ENCODE measurements around the gene MND1. TPM values are rescaled to one million over a fixed set of nuclear protein-coding genes. Genes with fewer than 3 reads are reported as not detected.

MND1 gene
- total and polyA plus RNA-seq, 8 donors, result 2.3 to 19.2 (median 10.0) TPM

DNA sequence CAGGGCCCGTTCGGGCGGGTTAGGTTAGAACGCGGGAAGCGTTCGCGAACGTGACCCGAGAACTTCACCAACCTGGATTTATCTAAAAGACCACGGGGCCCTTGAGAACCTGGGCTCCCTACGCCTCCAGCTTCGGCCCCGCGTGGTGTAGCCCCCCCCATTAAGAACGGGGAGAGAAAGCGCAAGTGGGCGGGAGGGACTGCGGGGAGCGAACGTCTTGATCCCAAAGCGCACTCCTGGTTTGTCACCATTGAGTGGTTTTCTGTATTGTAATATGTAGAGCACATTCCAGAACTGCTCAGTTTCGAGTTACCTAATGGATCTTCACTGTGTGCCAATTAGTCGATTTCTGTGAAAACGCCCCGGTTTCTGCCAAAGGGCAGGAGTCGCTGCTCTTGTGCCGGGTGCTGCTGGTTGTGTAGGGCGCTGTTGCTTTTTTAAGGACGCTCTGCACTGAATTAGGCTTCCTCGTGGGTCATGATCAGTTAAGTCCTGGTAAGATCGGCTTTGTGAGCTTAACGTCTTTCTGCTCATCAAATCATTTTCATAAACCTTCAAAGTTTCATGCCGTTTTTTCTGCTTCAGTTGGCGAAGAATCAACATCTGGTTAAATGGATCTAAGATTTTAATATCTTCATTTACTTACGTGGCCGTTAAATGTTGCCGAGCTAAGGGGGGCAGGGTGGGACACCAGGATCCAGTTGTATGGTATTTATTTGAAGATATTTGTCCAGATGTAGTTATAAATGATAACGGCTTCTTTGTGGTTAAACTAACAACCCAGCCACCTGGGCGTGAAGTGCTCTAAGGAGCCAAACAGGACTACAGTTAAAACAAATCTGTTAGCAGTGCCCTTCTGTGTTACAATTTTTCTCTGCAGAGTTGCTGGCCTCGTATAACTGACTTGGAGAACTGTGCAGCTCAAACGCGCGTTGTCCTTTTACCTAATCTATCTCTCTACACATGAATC, 809 bp downstream of the MND1 start:
- Histone ChIP-seq H3K27me3 (no peaks in the 10 kb centered on the region), H3K27ac (no peak overlapping the region), H3K4me3 (peak overlapping the region; percentile 80 to 84), H3K36me3 (no peaks in the 10 kb centered on the region), H3K4me1 (peaks cover 4 to 28% of the 10 kb centered on the region in 2 donors), H3K9me3 (no peaks in the 10 kb centered on the region)
- TF ChIP-seq, protein P1, sequence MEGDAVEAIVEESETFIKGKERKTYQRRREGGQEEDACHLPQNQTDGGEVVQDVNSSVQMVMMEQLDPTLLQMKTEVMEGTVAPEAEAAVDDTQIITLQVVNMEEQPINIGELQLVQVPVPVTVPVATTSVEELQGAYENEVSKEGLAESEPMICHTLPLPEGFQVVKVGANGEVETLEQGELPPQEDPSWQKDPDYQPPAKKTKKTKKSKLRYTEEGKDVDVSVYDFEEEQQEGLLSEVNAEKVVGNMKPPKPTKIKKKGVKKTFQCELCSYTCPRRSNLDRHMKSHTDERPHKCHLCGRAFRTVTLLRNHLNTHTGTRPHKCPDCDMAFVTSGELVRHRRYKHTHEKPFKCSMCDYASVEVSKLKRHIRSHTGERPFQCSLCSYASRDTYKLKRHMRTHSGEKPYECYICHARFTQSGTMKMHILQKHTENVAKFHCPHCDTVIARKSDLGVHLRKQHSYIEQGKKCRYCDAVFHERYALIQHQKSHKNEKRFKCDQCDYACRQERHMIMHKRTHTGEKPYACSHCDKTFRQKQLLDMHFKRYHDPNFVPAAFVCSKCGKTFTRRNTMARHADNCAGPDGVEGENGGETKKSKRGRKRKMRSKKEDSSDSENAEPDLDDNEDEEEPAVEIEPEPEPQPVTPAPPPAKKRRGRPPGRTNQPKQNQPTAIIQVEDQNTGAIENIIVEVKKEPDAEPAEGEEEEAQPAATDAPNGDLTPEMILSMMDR (IDR thresholded peaks at IDR 0.05), result no peak
- DNase-seq (peak; percentile 38 to 73 (median 56)), ATAC-seq (peak; percentile 61)
- intact Hi-C loops (cut with DNase I), result loop anchor here in 1 of 2 donors (10.0 kb wide), 1 partner anchor 90 kb away; no protein-coding TSS in a partner anchor

DNA sequence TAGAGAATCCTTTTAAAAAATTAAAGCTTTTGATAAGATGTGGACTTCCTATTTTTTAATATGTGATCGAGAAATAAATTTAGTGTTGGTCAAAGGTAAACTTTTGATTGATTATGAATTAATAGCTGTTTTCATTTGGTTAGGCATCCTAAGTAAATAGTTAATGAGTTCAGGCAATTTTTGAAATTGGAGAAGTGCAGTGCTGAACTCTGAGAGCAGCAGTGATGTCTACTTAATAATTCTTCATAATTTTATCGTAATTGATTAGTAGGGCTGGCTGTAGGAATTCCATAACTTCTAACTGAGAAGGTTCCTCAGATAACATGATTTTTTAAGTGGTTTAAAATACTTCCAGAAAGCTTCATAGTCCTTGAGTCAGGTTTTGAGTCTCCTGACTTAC, 1.5 kb downstream of the MND1 start:
- Histone ChIP-seq H3K27me3 (no peaks in the 10 kb centered on the region), H3K36me3 (no peaks in the 10 kb centered on the region), H3K27ac (no peak overlapping the region), H3K4me3 (no peak overlapping the region), H3K9me3 (no peaks in the 10 kb centered on the region), H3K4me1 (peaks cover 4 to 28% of the 10 kb centered on the region in 2 donors)
- no peak for ATAC-seq
- no peak for DNase-seq
- intact Hi-C loops (cut with DNase I), result loop anchor here in 1 of 2 donors (10.0 kb wide), 1 partner anchor 89 kb away; no protein-coding TSS in a partner anchor
- TF ChIP-seq, protein P1 (IDR thresholded peaks at IDR 0.05), result no peak

DNA sequence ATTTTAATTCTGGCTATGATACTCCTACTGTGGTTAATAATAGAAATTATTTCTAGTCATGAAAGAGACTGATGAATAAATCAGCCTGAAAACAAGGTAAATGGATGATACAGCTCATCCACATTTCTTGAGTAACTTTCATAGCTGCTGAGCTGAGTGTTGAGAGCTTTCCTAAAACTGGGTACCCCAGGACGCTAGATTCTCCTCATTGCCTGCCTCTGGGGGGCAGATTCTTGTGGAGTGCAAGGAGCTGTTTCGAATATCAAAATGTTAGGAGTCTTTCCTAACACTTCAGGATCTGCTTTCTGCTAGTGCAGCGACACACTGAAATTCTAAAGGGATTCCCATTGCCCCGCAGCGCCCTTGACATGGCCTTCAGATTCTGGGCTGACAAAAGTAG, 2.1 kb downstream of the MND1 start:
- TF ChIP-seq, protein P1 (IDR thresholded peaks at IDR 0.05), result no peak
- no peaks in the 10 kb centered on the region for H3K36me3 ChIP-seq
- H3K27ac ChIP-seq, result no peak overlapping the region
- ATAC-seq, result no peak
- peaks cover 4 to 24% of the 10 kb centered on the region in 2 donors for H3K4me1 ChIP-seq
- no peaks in the 10 kb centered on the region for H3K9me3 ChIP-seq
- peak in 1 of 4 donors; percentile 11 for DNase-seq
- H3K4me3 ChIP-seq, result no peak overlapping the region
- intact Hi-C loops (cut with DNase I), result loop anchor here in 1 of 2 donors (10.0 kb wide), 1 partner anchor 88 kb away; no protein-coding TSS in a partner anchor
- H3K27me3 ChIP-seq, result no peaks in the 10 kb centered on the region

DNA sequence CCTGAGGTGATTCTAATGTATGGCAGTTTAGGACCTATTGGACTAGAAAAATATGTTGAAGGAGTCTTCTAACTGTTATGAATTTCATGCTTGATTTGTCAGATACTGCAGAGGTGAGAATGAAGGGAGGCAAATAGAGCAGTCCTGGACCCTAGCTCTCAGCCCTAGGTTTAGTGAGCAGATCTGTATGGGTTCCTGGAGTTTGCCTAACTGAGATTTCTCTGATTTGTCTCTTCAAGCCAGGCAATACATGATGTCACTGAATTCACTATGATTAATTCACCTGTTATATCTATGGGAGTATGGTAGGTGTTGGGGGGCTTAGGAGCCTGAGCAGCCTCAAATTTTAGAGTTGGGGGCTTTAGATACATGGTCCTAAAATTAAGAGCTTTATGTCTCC, 2.6 kb downstream of the MND1 start:
- no peaks in the 10 kb centered on the region for H3K27me3 ChIP-seq
- H3K36me3 ChIP-seq, result no peaks in the 10 kb centered on the region
- TF ChIP-seq, protein P1 (IDR thresholded peaks at IDR 0.05), result no peak
- no peak overlapping the region for H3K27ac ChIP-seq
- ATAC-seq (no peak), DNase-seq (no peak)
- no peak overlapping the region for H3K4me3 ChIP-seq
- H3K4me1 ChIP-seq, result peaks cover 4 to 19% of the 10 kb centered on the region in 2 donors
- no peaks in the 10 kb centered on the region for H3K9me3 ChIP-seq
- intact Hi-C loops (cut with DNase I), result loop anchor here in 1 of 2 donors (10.0 kb wide), 1 partner anchor 88 kb away; no protein-coding TSS in a partner anchor

DNA sequence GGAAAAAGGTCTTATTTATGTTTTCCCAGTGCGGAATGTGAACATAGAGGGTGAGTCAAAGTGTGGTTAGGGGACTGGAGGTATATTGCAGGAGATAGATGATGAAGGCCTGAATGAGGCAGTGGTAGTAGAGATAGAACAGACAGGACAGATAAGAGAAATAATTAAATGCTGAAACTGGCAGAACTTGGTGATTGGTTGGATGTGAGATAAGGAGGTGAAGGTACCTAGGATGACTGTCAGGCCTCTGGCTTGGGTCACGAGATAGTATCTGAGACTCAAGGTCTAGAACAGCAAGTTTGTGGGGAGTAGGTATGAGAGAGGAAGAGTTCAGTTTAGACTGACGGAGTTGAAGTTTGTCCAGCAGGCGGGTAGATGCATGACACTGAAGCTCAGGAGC, 3.5 kb downstream of the MND1 start:
- intact Hi-C loops (cut with DNase I), result loop anchor here in 1 of 2 donors (10.0 kb wide), 1 partner anchor 87 kb away; no protein-coding TSS in a partner anchor
- TF ChIP-seq, protein P1 (IDR thresholded peaks at IDR 0.05), result no peak
- no peak for ATAC-seq
- DNase-seq, result no peak
- Histone ChIP-seq H3K4me3 (no peak overlapping the region), H3K9me3 (no peaks in the 10 kb centered on the region), H3K4me1 (peaks cover 4 to 16% of the 10 kb centered on the region in 2 donors), H3K27me3 (no peaks in the 10 kb centered on the region), H3K36me3 (no peaks in the 10 kb centered on the region), H3K27ac (no peak overlapping the region)

All from left lung (tissue), 10 donors.